ENCODE results near the gene PADI4. TPM values are rescaled to one million over a fixed set of nuclear protein-coding genes. Genes with fewer than 3 reads are reported as not detected.
"Not testable (repeated sequence)": the region's sequence is repeated elsewhere in the genome, so short reads cannot be mapped to it uniquely, and the experiment has no call there.

PADI4 gene
- total RNA-seq, 2 donors from 2014 or later, result 0.33 to 0.86 TPM

DNA sequence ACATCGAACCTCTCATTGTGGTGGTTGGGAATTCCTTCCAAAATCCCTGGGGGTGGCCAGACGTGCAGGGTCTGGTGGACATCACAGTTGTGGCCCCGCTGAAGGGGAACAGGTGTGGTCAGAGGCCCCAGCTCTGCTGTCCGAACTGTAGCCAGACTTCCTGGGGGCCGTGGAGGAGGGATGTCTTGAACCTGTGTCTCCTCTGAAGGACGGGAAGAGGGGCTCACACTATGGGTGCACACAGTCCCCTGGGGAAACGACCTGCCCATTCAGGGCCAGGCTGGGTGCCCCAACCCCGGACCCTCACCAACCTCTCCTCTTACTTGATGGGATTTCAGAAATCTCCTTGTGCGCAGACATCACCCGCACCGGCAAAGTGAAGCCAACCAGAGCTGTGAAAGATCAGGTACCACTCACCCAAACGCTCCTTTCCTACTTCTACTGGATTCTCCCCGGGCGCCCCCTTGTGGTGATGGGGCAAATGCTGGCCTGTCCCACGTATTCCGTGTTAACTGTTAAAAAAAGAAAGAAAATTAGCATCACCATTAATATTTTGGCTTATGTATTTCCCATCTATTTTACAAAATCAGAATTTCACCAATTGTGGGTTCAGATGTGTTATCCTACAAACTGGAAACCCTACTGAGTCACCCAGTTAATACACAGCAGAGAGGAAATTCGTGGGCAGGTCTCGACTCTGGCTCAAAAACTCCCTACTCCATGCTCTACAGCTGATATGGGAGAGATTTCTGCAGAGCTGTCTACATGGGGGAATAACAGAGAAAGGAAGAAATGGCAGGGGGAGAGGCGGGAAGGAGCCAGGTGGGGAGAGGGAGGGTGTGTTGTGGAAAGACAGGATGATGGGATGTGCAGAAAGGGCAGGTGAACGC is 28.1 kb downstream of the PADI4 start:
- H3K27ac Mint-ChIP-seq, result no peak overlapping the region
- H3K4me1 Mint-ChIP-seq (ENCODE audit: low read depth in 2 of 2), result peaks cover 5 to 6% of the 10 kb centered on the region in 2 donors
- no peak for DNase-seq (ENCODE audit: low spot score)
- peaks cover 18 to 20% of the 10 kb centered on the region in 2 donors for H3K27me3 Mint-ChIP-seq
- no peak overlapping the region for H3K4me3 Mint-ChIP-seq
- H3K9me3 Mint-ChIP-seq, result no peaks in the 10 kb centered on the region
- ATAC-seq, result peak; percentile 49 to 53
- H3K36me3 Mint-ChIP-seq, result no peaks in the 10 kb centered on the region

DNA sequence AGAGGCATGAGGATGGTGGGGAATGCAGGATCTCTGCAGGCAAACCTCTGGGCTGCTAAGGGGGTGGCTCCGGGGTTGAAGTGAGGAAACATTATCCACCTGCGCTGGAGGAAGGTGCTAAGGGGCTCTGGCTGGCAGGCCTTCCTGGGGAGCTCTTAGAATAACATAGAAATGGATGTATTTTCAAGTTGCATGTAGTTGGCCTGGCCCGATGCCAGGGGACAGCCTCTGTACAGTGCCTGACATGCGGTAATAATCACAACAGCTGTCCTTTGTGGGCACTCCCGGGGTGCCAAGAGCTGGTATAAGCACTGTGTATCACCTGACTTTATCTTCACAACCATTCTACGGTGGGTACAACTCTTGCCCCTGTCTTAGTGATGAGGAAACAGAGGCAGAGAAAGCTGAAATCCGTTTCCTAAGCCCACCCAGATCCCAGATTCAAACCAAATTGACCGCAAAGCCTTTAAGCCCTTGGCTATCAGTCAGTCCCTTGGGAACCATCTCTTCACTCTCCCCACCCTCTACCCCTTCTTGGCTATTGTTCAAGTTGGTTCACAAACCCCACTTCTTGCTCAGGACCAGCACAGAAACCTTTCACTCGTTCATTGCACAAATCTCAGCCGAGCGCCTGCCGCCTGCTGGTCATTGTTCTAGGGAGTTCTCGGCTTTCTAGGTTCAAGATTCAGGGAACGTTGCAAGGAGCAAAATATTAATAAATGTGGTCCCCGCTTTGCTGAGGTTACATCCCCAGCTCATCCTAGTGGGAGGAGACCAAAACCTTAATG is 30.9 kb downstream of the PADI4 start:
- DNase-seq (ENCODE audit: low spot score) (no peak), ATAC-seq (no peak)
- no peak overlapping the region for H3K4me3 Mint-ChIP-seq
- no peaks in the 10 kb centered on the region for H3K9me3 Mint-ChIP-seq
- H3K36me3 Mint-ChIP-seq, result peaks cover 2% of the 10 kb centered on the region
- no peak overlapping the region for H3K27ac Mint-ChIP-seq
- peaks cover 13 to 14% of the 10 kb centered on the region in 2 donors for H3K27me3 Mint-ChIP-seq
- peaks cover 5 to 6% of the 10 kb centered on the region in 2 donors for H3K4me1 Mint-ChIP-seq (ENCODE audit: low read depth in 2 of 2)

DNA sequence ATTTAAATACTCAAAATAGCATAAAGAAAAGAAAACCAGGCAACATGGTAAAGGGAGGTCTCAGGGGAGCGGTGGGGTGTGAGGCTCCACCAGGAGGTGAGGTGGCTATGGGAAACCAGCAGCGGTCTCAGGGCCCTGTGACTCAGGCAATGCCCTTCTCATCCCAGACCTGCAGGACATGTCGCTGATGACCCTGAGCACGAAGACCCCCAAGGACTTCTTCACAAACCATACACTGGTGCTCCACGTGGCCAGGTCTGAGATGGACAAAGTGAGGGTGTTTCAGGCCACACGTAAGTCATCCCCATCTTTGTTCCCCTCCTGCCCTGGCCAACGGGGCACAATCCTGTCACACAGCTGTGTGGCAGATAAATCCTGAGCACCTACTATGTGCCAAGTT is 31.5 kb downstream of the PADI4 start:
- Mint-ChIP-seq H3K27me3 (peaks cover 13 to 14% of the 10 kb centered on the region in 2 donors), H3K4me1 (ENCODE audit: low read depth in 2 of 2) (peaks cover 5 to 6% of the 10 kb centered on the region in 2 donors), H3K4me3 (no peak overlapping the region), H3K36me3 (peaks cover 5% of the 10 kb centered on the region), H3K27ac (no peak overlapping the region), H3K9me3 (no peaks in the 10 kb centered on the region)
- no peak for ATAC-seq
- no peak for DNase-seq (ENCODE audit: low spot score)

DNA sequence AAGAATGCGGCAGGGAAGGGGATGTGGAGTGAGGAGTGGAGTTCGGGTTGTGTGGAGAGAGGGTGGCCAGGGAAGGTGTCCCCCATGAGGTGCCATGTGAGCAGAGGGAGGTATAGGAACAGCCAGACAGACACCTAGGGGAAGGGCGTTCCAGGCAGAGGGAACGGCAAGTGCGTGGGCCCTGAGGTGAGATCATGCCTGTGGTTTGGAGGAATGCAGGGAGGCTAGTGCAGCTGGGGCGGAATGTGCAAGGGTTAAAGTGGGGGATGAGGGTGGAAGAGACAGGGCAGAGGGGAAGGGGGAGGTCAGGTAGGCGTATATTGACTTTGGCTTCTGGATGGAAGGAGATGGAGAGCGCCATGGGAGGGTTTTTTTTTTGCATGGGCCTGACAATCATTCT is 32.4 kb downstream of the PADI4 start:
- no peaks in the 10 kb centered on the region for H3K9me3 Mint-ChIP-seq
- DNase-seq (ENCODE audit: low spot score), result no peak
- peaks cover 12 to 14% of the 10 kb centered on the region in 2 donors for H3K27me3 Mint-ChIP-seq
- H3K27ac Mint-ChIP-seq, result peak overlapping the region in 1 of 2 donors; percentile 42
- H3K4me1 Mint-ChIP-seq (ENCODE audit: low read depth in 2 of 2), result peaks cover 5 to 6% of the 10 kb centered on the region in 2 donors
- H3K4me3 Mint-ChIP-seq, result no peak overlapping the region
- ATAC-seq, result peak in 1 of 2 donors; percentile 17
- peaks cover 5% of the 10 kb centered on the region for H3K36me3 Mint-ChIP-seq

DNA sequence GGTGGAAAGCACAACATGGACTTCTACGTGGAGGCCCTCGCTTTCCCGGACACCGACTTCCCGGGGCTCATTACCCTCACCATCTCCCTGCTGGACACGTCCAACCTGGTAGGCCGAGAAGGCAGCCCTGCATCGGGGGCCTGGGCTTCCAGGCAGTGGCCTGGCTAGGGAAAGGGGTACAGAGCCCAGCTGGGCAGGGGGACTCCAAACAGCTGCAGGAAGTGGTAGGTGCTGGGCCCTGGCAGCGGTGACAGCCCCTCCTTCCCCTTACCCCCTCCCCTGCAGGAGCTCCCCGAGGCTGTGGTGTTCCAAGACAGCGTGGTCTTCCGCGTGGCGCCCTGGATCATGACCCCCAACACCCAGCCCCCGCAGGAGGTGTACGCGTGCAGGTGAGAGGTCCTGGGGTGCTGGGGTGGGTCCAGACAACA is 34.0 kb downstream of the PADI4 start:
- H3K36me3 Mint-ChIP-seq, result peaks cover 5% of the 10 kb centered on the region

DNA sequence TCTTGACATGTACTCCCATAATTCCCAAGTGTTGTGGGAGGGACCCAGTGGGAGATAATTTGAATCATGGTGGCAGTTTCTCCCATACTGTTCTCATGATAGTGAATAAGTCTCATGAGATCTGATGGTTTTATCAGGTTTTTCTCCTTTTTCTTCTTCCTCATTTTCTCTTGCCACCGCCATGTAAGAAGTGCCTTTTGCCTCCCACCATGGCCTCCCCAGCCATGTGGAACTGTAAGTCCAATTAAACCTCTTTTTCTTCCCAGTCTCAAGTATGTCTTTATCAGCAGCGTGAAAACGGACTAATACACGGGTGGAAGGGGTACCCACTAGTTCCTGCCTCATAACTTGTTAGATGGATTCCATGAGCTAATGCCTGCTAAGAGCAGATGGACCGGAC is 37.5 kb downstream of the PADI4 start:
- H3K9me3 Mint-ChIP-seq; H3K27me3 Mint-ChIP-seq; H3K27ac Mint-ChIP-seq; H3K4me3 Mint-ChIP-seq; H3K36me3 Mint-ChIP-seq; DNase-seq (ENCODE audit: low spot score); H3K4me1 Mint-ChIP-seq (ENCODE audit: low read depth in 2 of 2); ATAC-seq: not testable (repeated sequence)

More for the DNA sequence above, 34.0 kb downstream of the PADI4 start:
- Mint-ChIP-seq H3K27ac (no peak overlapping the region), H3K4me3 (no peak overlapping the region), H3K4me1 (ENCODE audit: low read depth in 2 of 2) (no peaks in the 10 kb centered on the region), H3K9me3 (no peaks in the 10 kb centered on the region), H3K27me3 (peaks cover 5 to 8% of the 10 kb centered on the region in 2 donors)
- no peak for DNase-seq (ENCODE audit: low spot score)
- ATAC-seq, result peak in 1 of 2 donors; percentile 41

DNA sequence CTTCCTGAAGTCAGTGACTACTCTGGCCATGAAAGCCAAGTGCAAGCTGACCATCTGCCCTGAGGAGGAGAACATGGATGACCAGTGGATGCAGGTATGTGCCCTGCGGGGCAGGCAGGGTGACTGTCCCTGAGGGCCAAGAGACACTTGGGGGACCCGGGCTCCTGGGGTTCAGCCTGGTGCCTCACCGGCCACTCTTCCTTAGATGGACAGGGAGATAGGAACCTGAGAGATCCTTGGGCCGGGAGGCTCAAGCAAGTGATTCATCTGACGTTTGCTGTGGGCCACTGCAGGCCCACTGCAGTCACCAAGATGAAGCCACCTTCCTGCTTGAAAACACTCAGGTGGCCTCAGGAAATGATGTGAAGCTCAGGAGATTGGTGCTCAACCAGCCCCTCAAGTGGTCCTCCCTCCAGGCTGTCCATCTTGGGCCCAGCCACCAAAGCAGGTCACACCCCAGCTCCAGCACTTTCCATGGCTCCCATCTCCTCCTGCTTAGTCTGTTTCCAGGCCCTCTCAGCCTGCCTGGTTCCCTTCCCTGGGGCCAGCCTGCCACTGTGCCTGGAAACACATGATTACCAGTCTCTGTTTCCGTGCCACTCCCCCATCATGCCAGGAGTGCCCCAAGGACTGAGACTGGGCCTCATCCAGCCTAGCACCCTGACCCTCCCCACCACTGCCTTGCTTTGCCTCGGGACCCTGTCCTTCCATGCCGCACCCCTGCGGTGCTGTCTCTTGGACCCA is 38.2 kb downstream of the PADI4 start:
- Mint-ChIP-seq H3K4me1 (ENCODE audit: low read depth in 2 of 2) (peaks cover 5 to 6% of the 10 kb centered on the region in 2 donors), H3K4me3 (no peak overlapping the region), H3K36me3 (peaks cover 5% of the 10 kb centered on the region), H3K27ac (no peak overlapping the region), H3K9me3 (no peaks in the 10 kb centered on the region), H3K27me3 (peaks cover 0 to 12% of the 10 kb centered on the region in 2 donors)
- ATAC-seq (no peak), DNase-seq (ENCODE audit: low spot score) (no peak)

DNA sequence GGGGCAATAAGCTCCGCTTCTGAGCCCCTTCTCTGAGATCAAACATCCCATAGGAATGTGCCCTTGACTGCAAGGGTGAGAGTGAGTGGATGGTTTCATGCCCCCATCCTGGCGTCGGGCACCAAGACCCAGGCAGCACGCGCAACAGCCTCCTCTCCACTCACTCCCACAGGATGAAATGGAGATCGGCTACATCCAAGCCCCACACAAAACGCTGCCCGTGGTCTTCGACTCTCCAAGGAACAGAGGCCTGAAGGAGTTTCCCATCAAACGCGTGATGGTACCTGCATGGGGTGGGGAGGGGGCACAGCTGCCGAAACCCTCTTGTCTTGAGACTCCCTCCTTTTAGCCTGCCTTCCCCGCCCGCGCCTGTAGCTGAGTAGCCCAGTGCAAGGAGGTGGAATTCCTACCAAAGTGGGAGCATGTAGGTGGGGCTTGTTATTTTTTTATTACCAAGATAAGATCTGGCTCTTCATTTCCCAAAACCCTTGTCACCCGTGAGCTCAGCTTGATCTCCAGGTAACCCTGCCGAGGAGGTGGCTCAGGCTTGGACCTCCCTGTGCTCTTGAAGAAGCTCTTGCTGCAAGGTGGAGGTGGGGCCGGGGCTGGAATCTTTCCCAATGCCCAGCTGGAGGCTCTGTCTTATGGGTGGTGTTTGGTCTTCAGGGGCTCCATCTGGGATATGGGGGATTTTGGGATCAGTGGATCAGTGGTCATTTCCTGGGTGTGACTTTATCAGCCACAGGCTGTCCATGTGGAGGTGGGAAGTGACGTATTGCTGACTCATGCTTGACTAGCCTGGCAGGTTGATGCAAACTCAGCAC is 40.0 kb downstream of the PADI4 start:
- Mint-ChIP-seq H3K27me3 (peaks cover 9 to 25% of the 10 kb centered on the region in 2 donors), H3K27ac (no peak overlapping the region), H3K4me3 (no peak overlapping the region), H3K4me1 (ENCODE audit: low read depth in 2 of 2) (peaks cover 5 to 12% of the 10 kb centered on the region in 2 donors), H3K9me3 (no peaks in the 10 kb centered on the region), H3K36me3 (peaks cover 5% of the 10 kb centered on the region)
- ATAC-seq, result no peak
- no peak for DNase-seq (ENCODE audit: low spot score)

DNA sequence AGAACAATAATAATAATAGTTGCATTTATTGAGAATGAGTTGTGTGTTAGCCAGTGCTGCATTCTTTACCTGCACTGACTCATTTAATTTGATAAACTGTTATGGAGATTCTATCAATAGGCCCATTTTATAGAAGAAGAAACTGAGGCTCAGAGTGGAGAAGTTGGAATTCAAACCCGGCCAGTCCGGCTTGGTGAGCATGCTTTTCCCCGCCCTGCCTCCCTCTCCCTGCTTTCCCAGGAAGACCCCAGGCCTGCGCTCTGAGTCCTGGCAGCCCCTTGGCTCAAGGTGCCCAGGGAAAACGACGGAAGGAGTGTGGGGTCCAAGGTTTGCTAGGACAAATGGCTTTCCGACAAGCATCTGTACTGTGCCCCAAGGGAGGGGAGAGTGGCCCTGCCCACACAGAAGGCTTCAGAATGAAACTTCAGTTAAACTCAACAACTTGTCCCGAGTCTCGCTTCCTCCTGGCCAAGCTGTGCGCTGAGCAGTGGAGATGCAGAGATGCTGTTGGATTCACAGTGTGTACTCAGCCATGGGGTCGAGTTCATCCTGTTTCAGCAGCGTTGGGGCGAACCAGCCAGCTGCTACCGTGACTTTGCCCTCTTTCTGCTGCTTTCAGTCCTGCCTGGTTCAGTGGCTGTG is 40.7 kb downstream of the PADI4 start:
- no peak for DNase-seq (ENCODE audit: low spot score)
- Mint-ChIP-seq H3K9me3 (no peaks in the 10 kb centered on the region), H3K36me3 (peaks cover 5% of the 10 kb centered on the region), H3K4me3 (no peak overlapping the region), H3K27ac (no peak overlapping the region), H3K4me1 (ENCODE audit: low read depth in 2 of 2) (peaks cover 5 to 12% of the 10 kb centered on the region in 2 donors), H3K27me3 (peaks cover 9 to 25% of the 10 kb centered on the region in 2 donors)
- no peak for ATAC-seq

DNA sequence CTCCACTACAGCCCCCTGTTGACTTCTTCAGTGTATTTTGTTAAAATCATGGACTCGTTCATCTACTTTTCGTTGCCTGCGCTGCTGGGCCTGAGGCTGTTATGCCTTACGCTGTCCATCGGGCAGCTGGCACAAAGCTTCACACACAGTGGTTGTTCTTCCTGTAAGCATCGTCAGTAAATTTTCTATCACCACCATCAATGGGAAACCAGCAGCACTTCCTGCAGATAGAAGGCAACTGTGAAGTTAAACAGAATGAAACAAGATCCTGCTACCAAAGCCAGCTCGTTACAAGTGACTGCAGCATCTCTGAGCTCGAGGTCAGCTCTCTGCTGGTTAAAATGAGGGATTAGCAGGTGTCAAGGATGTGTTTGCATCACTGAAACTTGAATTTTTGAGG is 42.1 kb downstream of the PADI4 start:
- Mint-ChIP-seq H3K36me3 (no peaks in the 10 kb centered on the region), H3K9me3 (no peaks in the 10 kb centered on the region), H3K27me3 (peaks cover 9 to 25% of the 10 kb centered on the region in 2 donors), H3K4me3 (peak overlapping the region; percentile 6), H3K27ac (peak overlapping the region; percentile 58 to 80), H3K4me1 (ENCODE audit: low read depth in 2 of 2) (peaks cover 5 to 12% of the 10 kb centered on the region in 2 donors)
- DNase-seq (ENCODE audit: low spot score), result no peak
- ATAC-seq, result peak; percentile 25 to 55

DNA sequence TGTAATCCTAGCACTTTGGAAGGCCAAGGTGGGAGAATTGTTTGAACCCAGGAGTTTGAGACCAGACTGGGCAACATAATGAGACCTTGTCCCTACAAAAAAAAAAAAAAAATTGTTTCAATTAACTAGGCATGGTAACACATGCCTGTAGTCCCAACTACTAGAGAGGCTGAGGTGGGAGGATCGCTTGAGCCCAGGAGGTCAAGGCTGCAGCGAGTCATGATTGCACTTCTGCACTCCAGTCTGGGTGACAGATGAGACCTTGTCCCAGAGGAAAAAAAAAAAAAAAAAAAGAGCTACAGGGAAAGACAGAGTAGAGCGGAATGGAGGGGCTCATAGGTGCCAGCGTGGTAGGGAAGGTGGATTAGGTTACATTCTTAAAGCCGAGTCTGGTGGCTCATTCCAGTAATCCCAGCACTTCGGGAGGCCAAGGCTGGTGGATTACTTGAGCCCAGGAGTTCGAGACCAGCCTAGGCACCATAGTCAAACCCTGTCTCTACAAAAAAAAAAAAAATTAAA is 43.0 kb downstream of the PADI4 start:
- Mint-ChIP-seq H3K4me1 (ENCODE audit: low read depth in 2 of 2) (peaks cover 5 to 12% of the 10 kb centered on the region in 2 donors), H3K4me3 (no peak overlapping the region), H3K9me3 (no peaks in the 10 kb centered on the region), H3K27ac (peak overlapping the region in 1 of 2 donors; percentile 74), H3K36me3 (no peaks in the 10 kb centered on the region), H3K27me3 (peaks cover 9 to 25% of the 10 kb centered on the region in 2 donors)
- DNase-seq (ENCODE audit: low spot score), result no peak
- ATAC-seq, result no peak

DNA sequence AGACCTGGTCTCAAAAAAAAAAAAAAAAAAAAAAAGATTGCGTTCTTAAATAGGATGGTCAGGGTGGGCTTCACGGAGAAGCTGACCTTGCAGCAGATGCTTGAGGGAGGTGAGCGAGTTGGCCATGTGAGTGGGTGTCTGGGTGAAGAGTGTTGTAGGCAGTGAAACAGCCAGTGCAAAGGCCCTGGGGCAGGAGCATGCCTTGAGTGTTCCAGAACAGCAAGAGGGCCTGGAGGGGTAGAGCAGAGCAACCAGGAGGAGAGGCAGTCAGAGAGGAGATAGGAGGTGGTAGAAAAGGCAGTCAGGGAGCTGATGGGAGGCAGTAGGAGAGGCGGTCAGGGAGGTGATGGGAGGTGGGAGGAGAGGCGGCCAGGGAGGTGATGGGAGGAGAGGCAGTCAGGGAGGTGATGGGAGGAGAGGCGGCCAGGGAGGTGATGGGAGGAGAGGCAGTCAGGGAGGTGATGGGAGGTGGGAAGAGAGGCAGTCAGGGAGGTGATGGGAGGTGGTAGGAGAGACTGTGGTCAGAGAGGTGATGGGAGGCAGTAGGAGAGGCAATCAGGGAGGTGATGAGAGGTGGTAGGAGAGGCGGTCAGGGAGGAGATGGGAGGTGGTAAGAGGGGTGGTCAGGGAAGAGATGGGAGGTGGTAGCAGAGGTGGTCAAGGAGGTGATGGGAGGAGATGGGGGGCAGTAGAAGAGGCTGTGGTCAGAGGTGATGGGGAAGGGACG is 43.8 kb downstream of the PADI4 start:
- H3K9me3 Mint-ChIP-seq, result no peaks in the 10 kb centered on the region
- no peaks in the 10 kb centered on the region for H3K36me3 Mint-ChIP-seq
- no peak overlapping the region for H3K4me3 Mint-ChIP-seq
- peak overlapping the region in 1 of 2 donors; percentile 74 for H3K27ac Mint-ChIP-seq
- no peak for DNase-seq (ENCODE audit: low spot score)
- peaks cover 5 to 16% of the 10 kb centered on the region in 2 donors for H3K4me1 Mint-ChIP-seq (ENCODE audit: low read depth in 2 of 2)
- H3K27me3 Mint-ChIP-seq, result peaks cover 9 to 25% of the 10 kb centered on the region in 2 donors
- ATAC-seq, result no peak
